Neuronal stem cell (in vitro differentiated cells): Measurements from ENCODE around the gene NINJ2.

ENCODE experiments used
- DNase-seq: peaks from one replicate; pipeline ENCODE4 v3.0.0-alpha.2; 2013; ENCODE audit warnings: low spot score
- H2AFZ ChIP-seq: one replicate; pipeline ENCODE4 v1.6.1; 2013; ENCODE audit warnings: mild to moderate bottlenecking, low read length, inconsistent platforms
- H2AK5ac ChIP-seq: 2 replicates; pipeline ENCODE4 v1.6.1; 2013; ENCODE audit warnings: low read depth, mild to moderate bottlenecking, inconsistent platforms, low read length, moderate library complexity, mixed read lengths
- H2BK120ac ChIP-seq: 2 replicates; pipeline ENCODE4 v1.6.1; 2013; ENCODE audit warnings: low read depth, mild to moderate bottlenecking, inconsistent platforms, low read length, moderate library complexity, mixed read lengths
- H2BK12ac ChIP-seq: one replicate; pipeline ENCODE4 v1.6.1; 2013; ENCODE audit warnings: low read length, inconsistent platforms
- H2BK15ac ChIP-seq: 2 replicates; pipeline ENCODE4 v1.6.1; 2013; ENCODE audit warnings: mild to moderate bottlenecking, low read length, inconsistent platforms, mixed read lengths
- H2BK5ac ChIP-seq: one replicate; pipeline ENCODE4 v1.6.1; 2013; ENCODE audit warnings: inconsistent platforms, mild to moderate bottlenecking, low read length, moderate library complexity
- H3K14ac ChIP-seq: one replicate; pipeline ENCODE4 v1.6.1; 2013; ENCODE audit warnings: low read length, inconsistent platforms
- H3K18ac ChIP-seq: 2 replicates; pipeline ENCODE4 v1.6.1; 2013; ENCODE audit warnings: low read length, inconsistent platforms
- H3K23ac ChIP-seq: 2 replicates; pipeline ENCODE4 v1.6.1; 2013; ENCODE audit warnings: low read depth, mild to moderate bottlenecking, mixed read lengths, low read length, inconsistent platforms; ENCODE audit not compliant: poor library complexity
- H3K27ac ChIP-seq: replicated peaks from 3 replicates; pipeline ENCODE4 v1.5.1; 2013; ENCODE audit warnings: low read length, inconsistent platforms
- H3K27me3 ChIP-seq, 3 experiments: 2 replicates each; pipeline ENCODE4 v1.6.1; 2013; ENCODE audit warnings: low read length in 3 of 3, mild to moderate bottlenecking in 2 of 3, inconsistent platforms in 1 of 3, low read depth in 1 of 3, mixed read lengths in 1 of 3, moderate library complexity in 1 of 3; ENCODE audit not compliant: control insufficient read depth in 3 of 3, insufficient read depth in 3 of 3
- H3K36me3 ChIP-seq, 2 donors: replicated peaks in 1 of 2; 2 replicates each; pipeline ENCODE4 v1.6.1; 2013; ENCODE audit warnings: low read length in 2 of 2; ENCODE audit not compliant: control insufficient read depth in 2 of 2, insufficient read depth in 2 of 2
- H3K4ac ChIP-seq: 2 replicates; pipeline ENCODE4 v1.6.1; 2013; ENCODE audit warnings: inconsistent platforms, mild to moderate bottlenecking, low read length, moderate library complexity
- H3K4me1 ChIP-seq, 2 donors: 1 replicate in 1 of 2; 2 replicates in 1 of 2; pipeline ENCODE4 v1.6.1; 2013; ENCODE audit warnings: low read length in 2 of 2, low read depth in 1 of 2; ENCODE audit not compliant: control insufficient read depth in 2 of 2, insufficient read depth in 1 of 2
- H3K4me2 ChIP-seq: one replicate; pipeline ENCODE4 v1.6.1; 2013; ENCODE audit warnings: mild to moderate bottlenecking, low read length, inconsistent platforms; ENCODE audit not compliant: insufficient read depth, poor library complexity, severe bottlenecking
- H3K4me3 ChIP-seq, 2 donors: 2 replicates each; pipeline ENCODE4 v1.5.1; 2013; ENCODE audit warnings: low read length in 2 of 2, mild to moderate bottlenecking in 2 of 2, inconsistent platforms in 1 of 2, moderate library complexity in 1 of 2
- H3K79me1 ChIP-seq: one replicate; pipeline ENCODE4 v1.6.1; 2013; ENCODE audit warnings: low read depth, mild to moderate bottlenecking, inconsistent platforms, low read length, moderate library complexity
- H3K9ac ChIP-seq: one replicate; pipeline ENCODE4 v1.6.1; 2013; ENCODE audit warnings: mild to moderate bottlenecking, low read depth, low read length, inconsistent platforms; ENCODE audit not compliant: poor library complexity
- H3K9me3 ChIP-seq, 2 donors: replicated peaks in 1 of 2; 2 replicates each; pipeline versions ENCODE3 to v1.6.1; 2013; ENCODE audit warnings: low read length in 2 of 2, mild to moderate bottlenecking in 2 of 2, inconsistent platforms in 1 of 2, low read depth in 1 of 2, mixed read lengths in 1 of 2, moderate library complexity in 1 of 2; ENCODE audit not compliant: control insufficient read depth in 2 of 2, insufficient read depth in 1 of 2
- H4K8ac ChIP-seq: one replicate; pipeline ENCODE4 v1.6.1; 2013; ENCODE audit warnings: low read depth, mild to moderate bottlenecking, inconsistent platforms, low read length, moderate library complexity
- H4K91ac ChIP-seq: one replicate; pipeline ENCODE4 v1.6.1; 2013; ENCODE audit warnings: low read length, low read depth, mild to moderate bottlenecking, inconsistent platforms; ENCODE audit not compliant: poor library complexity
- whole genome bisulfite sequencing, 2 donors: extraction: QIAGEN DNeasy Blood & Tissue Kit; methylation state at CpG; one replicate each; pipeline ENCODE4 v1.1.7; 2013; ENCODE audit warnings: missing lambda C conversion rate in 2 of 2, mixed read lengths in 1 of 2; ENCODE audit not compliant: insufficient read length in 2 of 2, insufficient replicate concordance in 1 of 2; ENCODE audit errors: extremely low coverage in 2 of 2; 5-methylcytosine and 5-hydroxymethylcytosine counted together

NINJ2 gene

DNA sequence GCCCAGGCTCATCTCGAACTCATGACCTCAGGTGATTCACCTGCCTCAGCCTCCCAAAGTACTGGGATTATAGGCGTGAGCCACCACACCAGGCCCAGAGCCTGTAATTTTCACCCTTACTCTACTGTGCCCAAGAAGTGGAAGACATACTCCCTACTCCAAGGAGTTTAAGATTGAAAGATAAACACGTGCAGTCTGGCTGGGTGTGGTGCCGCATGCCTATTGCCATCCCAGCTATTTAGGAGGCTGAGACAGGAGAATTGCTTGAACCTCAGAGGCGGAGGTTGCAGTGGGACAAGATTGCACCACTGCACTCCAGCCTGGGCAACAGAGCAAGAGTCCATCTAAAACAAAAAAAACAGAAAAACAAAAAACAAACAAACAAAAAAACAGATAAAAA lies 90.0 kb downstream of the NINJ2 start:
- Histone ChIP-seq H4K8ac (no peak overlapping the region), H3K36me3 (no peaks in the 10 kb centered on the region), H3K79me1 (no peaks in the 10 kb centered on the region), H3K23ac (no peak overlapping the region), H2BK120ac (no peak overlapping the region), H3K18ac (no peak overlapping the region), H3K4me1 (peaks cover 8 to 9% of the 10 kb centered on the region in 2 donors), H3K14ac (no peak overlapping the region), H3K27me3 (peaks cover 0 to 11% (median 0%) of the 10 kb centered on the region in 3 experiments), H3K4ac (no peak overlapping the region), H3K9ac (no peak overlapping the region), H2AFZ (no peak overlapping the region), H2AK5ac (no peak overlapping the region), H2BK12ac (no peak overlapping the region), H3K27ac (no peak overlapping the region), H2BK5ac (no peak overlapping the region), H3K4me3 (no peak overlapping the region), H2BK15ac (no peak overlapping the region), H3K4me2 (no peak overlapping the region), H4K91ac (no peak overlapping the region), H3K9me3 (no peaks in the 10 kb centered on the region)
- DNase-seq = no peak
- no CpG with 5 or more reads among the region's 5 CpGs for WGBS, 2 donors

DNA sequence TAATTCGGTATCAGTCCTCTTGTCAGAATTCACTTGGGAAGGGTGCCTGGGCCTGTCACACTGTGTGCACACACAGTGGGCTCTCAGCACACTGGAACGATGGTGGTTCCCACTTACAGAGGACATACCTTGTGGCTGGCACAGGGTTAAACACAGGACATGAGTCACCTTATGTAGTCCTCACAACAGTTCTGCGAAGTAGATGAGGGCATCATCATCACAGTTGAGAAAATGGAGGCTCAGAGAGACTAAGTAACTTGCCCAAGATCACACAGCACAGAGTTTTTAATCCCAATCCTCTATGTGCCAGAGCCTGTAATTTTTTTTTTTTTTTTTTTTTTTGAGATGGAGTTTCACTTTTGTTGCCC lies 90.7 kb downstream of the NINJ2 start:
- Histone ChIP-seq H3K4ac (no peak overlapping the region), H3K36me3 (no peaks in the 10 kb centered on the region), H3K14ac (no peak overlapping the region), H3K4me3 (no peak overlapping the region), H3K27me3 (peaks cover 0 to 15% (median 0%) of the 10 kb centered on the region in 3 experiments), H4K91ac (no peak overlapping the region), H2AK5ac (no peak overlapping the region), H2BK15ac (no peak overlapping the region), H4K8ac (no peak overlapping the region), H3K23ac (no peak overlapping the region), H3K18ac (no peak overlapping the region), H3K27ac (no peak overlapping the region), H2BK120ac (no peak overlapping the region), H3K4me1 (peaks cover 8 to 9% of the 10 kb centered on the region in 2 donors), H2BK12ac (no peak overlapping the region), H3K9me3 (no peaks in the 10 kb centered on the region), H3K79me1 (no peaks in the 10 kb centered on the region), H2BK5ac (no peak overlapping the region), H3K9ac (no peak overlapping the region), H3K4me2 (no peak overlapping the region), H2AFZ (no peak overlapping the region)
- DNase-seq = no peak
- WGBS, 2 donors = no CpG with 5 or more reads among the region's 3 CpGs

DNA sequence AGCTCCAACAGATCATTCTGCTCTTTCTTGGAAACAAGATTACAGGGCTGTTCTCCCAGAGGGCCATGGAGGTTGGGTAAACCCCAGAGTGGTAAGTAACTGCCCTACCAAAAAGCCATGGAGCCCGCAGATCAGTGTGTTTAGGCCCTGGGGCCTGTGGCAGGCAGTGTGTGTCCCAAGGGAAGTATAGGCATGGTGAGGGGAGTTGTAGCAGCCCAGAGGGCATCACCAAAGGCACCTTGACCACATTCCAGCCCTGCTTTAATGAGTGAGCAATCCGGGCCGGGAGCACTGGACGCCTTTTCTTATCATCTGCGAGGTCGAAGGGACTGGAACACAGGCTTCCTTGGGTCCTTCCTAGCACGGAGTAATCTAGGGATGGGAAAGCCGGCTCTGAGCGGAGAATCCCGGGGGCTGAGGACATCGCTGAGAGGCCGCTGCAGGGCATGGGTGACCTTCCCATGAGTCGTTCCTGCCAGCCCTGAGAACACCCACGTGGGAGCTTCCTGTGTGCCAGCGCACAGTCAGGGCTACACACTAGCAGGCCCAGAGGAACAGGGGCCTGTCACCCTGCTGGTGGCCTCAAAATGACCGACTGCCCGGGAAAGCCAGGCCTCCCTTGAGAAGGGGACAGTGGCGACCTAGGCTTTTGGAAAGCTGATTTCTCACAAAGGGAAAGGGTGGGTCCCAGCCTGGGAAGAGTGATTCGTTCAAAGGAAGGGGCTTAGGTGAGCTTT lies 91.3 kb downstream of the NINJ2 start:
- no peak overlapping the region for H4K8ac ChIP-seq
- no peak overlapping the region for H2AFZ ChIP-seq
- H2BK15ac ChIP-seq = no peak overlapping the region
- peaks cover 8 to 9% of the 10 kb centered on the region in 2 donors for H3K4me1 ChIP-seq
- no peak overlapping the region for H3K4me3 ChIP-seq
- no peak overlapping the region for H2AK5ac ChIP-seq
- H3K36me3 ChIP-seq = no peaks in the 10 kb centered on the region
- no peak overlapping the region for H2BK120ac ChIP-seq
- no peak overlapping the region for H3K27ac ChIP-seq
- H3K9me3 ChIP-seq = no peaks in the 10 kb centered on the region
- H3K4me2 ChIP-seq = no peak overlapping the region
- H2BK12ac ChIP-seq = no peak overlapping the region
- H3K23ac ChIP-seq = no peak overlapping the region
- no CpG with 5 or more reads among the region's 19 CpGs for WGBS, 2 donors
- no peak for DNase-seq
- H3K9ac ChIP-seq = no peak overlapping the region
- H3K79me1 ChIP-seq = no peaks in the 10 kb centered on the region
- peaks cover 0 to 20% (median 0%) of the 10 kb centered on the region in 3 experiments for H3K27me3 ChIP-seq
- H3K4ac ChIP-seq = no peak overlapping the region
- H4K91ac ChIP-seq = no peak overlapping the region
- H3K18ac ChIP-seq = peak overlapping the region; percentile 29
- no peak overlapping the region for H2BK5ac ChIP-seq
- H3K14ac ChIP-seq = no peak overlapping the region

DNA sequence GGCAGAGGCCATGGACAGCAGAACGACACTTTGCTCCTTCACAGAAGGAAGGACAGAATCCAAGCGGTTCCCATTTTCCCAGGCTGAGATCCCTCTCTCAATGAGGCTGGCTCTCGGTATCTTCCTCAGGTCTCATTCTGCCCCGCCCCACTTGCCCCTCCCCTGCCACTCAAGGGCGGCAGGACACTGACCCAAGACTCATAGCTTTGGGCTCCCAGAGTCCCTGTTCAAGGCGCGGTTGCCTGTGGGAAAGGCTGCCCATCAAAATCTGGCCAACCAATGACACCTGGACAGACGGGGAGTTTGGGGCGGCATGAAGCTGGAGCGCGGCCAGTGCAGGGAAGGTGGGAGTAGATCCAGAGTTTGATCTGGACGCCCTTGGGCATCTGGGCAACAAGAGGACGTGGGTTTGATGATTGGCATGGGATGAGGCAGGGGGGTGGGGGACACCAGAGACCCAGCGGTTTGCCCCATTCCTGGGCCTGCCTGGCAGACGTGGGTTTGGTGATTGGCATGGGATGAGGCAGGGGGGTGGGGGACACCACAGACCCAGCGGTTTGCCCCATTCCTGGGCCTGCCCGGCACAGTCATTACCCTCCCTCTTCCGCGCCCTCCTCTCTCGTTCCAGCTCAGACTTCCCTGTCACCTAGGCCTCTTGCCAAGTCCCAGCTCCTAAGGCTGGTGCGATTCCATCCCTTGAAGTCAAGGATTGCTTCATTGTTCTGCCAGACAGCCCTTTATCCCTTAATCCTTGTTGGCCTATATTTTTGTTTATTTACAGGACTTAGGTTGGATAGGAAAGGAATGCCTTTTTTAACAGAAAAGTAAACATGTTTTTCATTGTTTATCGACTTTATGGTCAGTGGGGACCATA lies 92.1 kb downstream of the NINJ2 start:
- H3K18ac ChIP-seq = peak overlapping the region; percentile 90
- WGBS, 2 donors = no CpG with 5 or more reads among the region's 22 CpGs
- peak overlapping the region; percentile 68 to 79 for H3K4me3 ChIP-seq
- no peak for DNase-seq
- peaks cover 0 to 27% (median 0%) of the 10 kb centered on the region in 3 experiments for H3K27me3 ChIP-seq
- no peaks in the 10 kb centered on the region for H3K9me3 ChIP-seq
- H2AFZ ChIP-seq = peak overlapping the region; percentile 99
- H3K14ac ChIP-seq = no peak overlapping the region
- peak overlapping the region; percentile 59 for H2BK12ac ChIP-seq
- peaks cover 8 to 9% of the 10 kb centered on the region in 2 donors for H3K4me1 ChIP-seq
- H3K79me1 ChIP-seq = no peaks in the 10 kb centered on the region
- H4K8ac ChIP-seq = no peak overlapping the region
- H3K36me3 ChIP-seq = no peaks in the 10 kb centered on the region
- H2BK120ac ChIP-seq = no peak overlapping the region
- no peak overlapping the region for H3K4ac ChIP-seq
- peak overlapping the region; percentile 83 for H3K4me2 ChIP-seq
- no peak overlapping the region for H4K91ac ChIP-seq
- H2BK15ac ChIP-seq = peak overlapping the region; percentile 50
- H3K23ac ChIP-seq = no peak overlapping the region
- no peak overlapping the region for H3K27ac ChIP-seq
- H2AK5ac ChIP-seq = peak overlapping the region; percentile 36
- no peak overlapping the region for H3K9ac ChIP-seq
- H2BK5ac ChIP-seq = peak overlapping the region; percentile 10
